H1 (cell line): ENCODE data around the gene TMPRSS9. TPM values are rescaled to one million over a fixed set of nuclear protein-coding genes. Genes with fewer than 3 reads are reported as not detected.

ENCODE experiments used
- CTCF ChIA-PET: fragments of 300-600 bp; sonication (Branson Sonifier 250); formaldehyde crosslinking; loops from one replicate; lab custom pipeline; 2021; ENCODE audit not compliant: partially characterized antibody; lab: Charles Lee
- POLR2A ChIA-PET: fragments of 300-600 bp; sonication (Branson Sonifier 250); formaldehyde crosslinking; loops from one replicate; lab custom pipeline; 2021; ENCODE audit warnings: inconsistent platforms; ENCODE audit not compliant: partially characterized antibody; lab: Charles Lee
- DNase-seq, 2 experiments: peaks; one replicate each; pipeline versions ENCODE4 v3.0.0 to v3.0.0-alpha.2; 2010 to 2022; ENCODE audit warnings: low spot score in 2 of 2, low read depth in 1 of 2, mixed read lengths in 1 of 2
- FAIRE-seq: peaks from 2 replicates; lab custom pipeline; 2011; peaks lifted over from hg19 to GRCh38; lab: Jason Lieb, UNC
- H2AFZ ChIP-seq: 2 replicates; pipeline ENCODE4 v1.8.1; 2012; ENCODE audit warnings: low read length, inconsistent platforms
- H2AK5ac ChIP-seq: 2 replicates; pipeline ENCODE4 v1.6.1; 2013; ENCODE audit warnings: low read depth, low read length
- H2BK120ac ChIP-seq: replicated peaks from 2 replicates; pipeline ENCODE3; 2013; ENCODE audit warnings: low read depth, low read length, inconsistent platforms
- H2BK12ac ChIP-seq: 2 replicates; pipeline ENCODE4 v1.6.1; 2013; ENCODE audit warnings: low read depth, low read length
- H2BK15ac ChIP-seq: 2 replicates; pipeline ENCODE4 v1.6.1; 2013; ENCODE audit warnings: low read length
- H2BK20ac ChIP-seq: 2 replicates; pipeline ENCODE4 v1.6.1; 2013; ENCODE audit warnings: low read length
- H2BK5ac ChIP-seq: 2 replicates; pipeline ENCODE4 v1.6.1; 2013; ENCODE audit warnings: low read depth, low read length
- H3K14ac ChIP-seq: 2 replicates; pipeline ENCODE4 v1.6.1; 2013; ENCODE audit warnings: inconsistent platforms; ENCODE audit not compliant: insufficient read length
- H3K18ac ChIP-seq: 2 replicates; pipeline ENCODE4 v1.6.1; 2013; ENCODE audit warnings: low read length; ENCODE audit errors: extremely low read depth
- H3K23ac ChIP-seq: 2 replicates; pipeline ENCODE4 v1.6.1; 2013; ENCODE audit warnings: inconsistent platforms; ENCODE audit not compliant: insufficient read length
- H3K23me2 ChIP-seq: 2 replicates; pipeline ENCODE4 v1.6.1; 2013; ENCODE audit warnings: low read depth, low read length
- H3K27ac ChIP-seq: 2 replicates; pipeline ENCODE4 v1.6.1; 2011; ENCODE audit warnings: low read depth, low read length, inconsistent platforms
- H3K27me3 ChIP-seq, 4 experiments: replicated peaks in 1 of 4; 1 replicate in 1 of 4; 2 replicates in 3 of 4; pipeline versions ENCODE4 v1.6.1 to v1.8.1; 2011 to 2013; ENCODE audit warnings: low read length in 3 of 4, mild to moderate bottlenecking in 3 of 4, inconsistent platforms in 2 of 4, mixed read lengths in 2 of 4, moderate library complexity in 1 of 4; ENCODE audit not compliant: control insufficient read depth in 3 of 4, insufficient read depth in 3 of 4; ENCODE audit errors: extremely low read depth in 1 of 4
- H3K36me3 ChIP-seq, 4 experiments: 2 replicates each; pipeline versions ENCODE4 v1.6.1 to v1.8.1; 2011 to 2013; ENCODE audit warnings: mild to moderate bottlenecking in 4 of 4, low read length in 3 of 4, moderate library complexity in 2 of 4, control low read depth in 1 of 4, inconsistent platforms in 1 of 4; ENCODE audit not compliant: insufficient read depth in 4 of 4, control insufficient read depth in 2 of 4
- H3K4ac ChIP-seq: replicated peaks from 2 replicates; pipeline ENCODE3; 2013; ENCODE audit warnings: low read length, low read depth, mixed read lengths, inconsistent platforms; ENCODE audit not compliant: insufficient read length
- H3K4me1 ChIP-seq, 4 experiments: replicated peaks in 1 of 4; 1 replicate in 1 of 4; 2 replicates in 3 of 4; pipeline versions ENCODE4 v1.6.1 to v1.8.1; 2011 to 2013; ENCODE audit warnings: low read length in 3 of 4, inconsistent platforms in 2 of 4, mixed read lengths in 1 of 4; ENCODE audit not compliant: insufficient read depth in 4 of 4, control insufficient read depth in 3 of 4
- H3K4me2 ChIP-seq, 2 experiments: 2 replicates each; pipeline versions ENCODE4 v1.6.1 to v1.8.1; 2011 to 2013; ENCODE audit warnings: low read depth in 2 of 2, low read length in 2 of 2, control low read depth in 1 of 2, inconsistent platforms in 1 of 2, mild to moderate bottlenecking in 1 of 2; ENCODE audit not compliant: insufficient read depth in 1 of 2
- H3K4me3 ChIP-seq, 4 experiments: fragments of 200-600, 300-600 bp in 1 of 4; sonication (generic), shearing (Covaris generic), sonication (Bioruptor Twin) in 1 of 4; 2 replicates each; pipeline versions ENCODE4 v1.5.1 to v1.8.1; 2011 to 2016; ENCODE audit warnings: low read length in 4 of 4, low read depth in 3 of 4, control low read depth in 2 of 4, inconsistent platforms in 2 of 4, mild to moderate bottlenecking in 2 of 4, mixed read lengths in 1 of 4, moderate library complexity in 1 of 4; ENCODE audit not compliant: insufficient read depth in 2 of 4; ENCODE audit errors: extremely low read depth in 1 of 4
- H3K56ac ChIP-seq: replicated peaks from 2 replicates; pipeline ENCODE3; 2013; ENCODE audit warnings: low read depth, mild to moderate bottlenecking, mixed read lengths, low read length, inconsistent platforms; ENCODE audit not compliant: insufficient read length
- H3K79me1 ChIP-seq: 2 replicates; pipeline ENCODE4 v1.6.1; 2013; ENCODE audit warnings: low read depth, low read length, control low read depth
- H3K79me2 ChIP-seq, 2 experiments: 2 replicates each; pipeline versions ENCODE4 v1.6.1 to v1.8.1; 2012 to 2013; ENCODE audit warnings: low read length in 2 of 2, mild to moderate bottlenecking in 2 of 2, inconsistent platforms in 1 of 2; ENCODE audit not compliant: insufficient read depth in 2 of 2, control insufficient read depth in 1 of 2
- H3K9ac ChIP-seq, 4 experiments: replicated peaks in 1 of 4; 1 replicate in 1 of 4; 2 replicates in 3 of 4; pipeline versions ENCODE4 v1.6.1 to v1.8.1; 2011 to 2013; ENCODE audit warnings: low read depth in 3 of 4, low read length in 3 of 4, control low read depth in 2 of 4, mild to moderate bottlenecking in 2 of 4, moderate library complexity in 2 of 4, inconsistent platforms in 1 of 4; ENCODE audit errors: extremely low read depth in 1 of 4
- H3K9me3 ChIP-seq, 2 experiments: 2 replicates each; pipeline versions ENCODE4 v1.6.1 to v1.8.1; 2012 to 2013; ENCODE audit warnings: mild to moderate bottlenecking in 2 of 2, moderate library complexity in 2 of 2, control low read depth in 1 of 2, inconsistent platforms in 1 of 2, low read depth in 1 of 2, low read length in 1 of 2, mixed read lengths in 1 of 2; ENCODE audit not compliant: insufficient read depth in 2 of 2
- H4K20me1 ChIP-seq, 2 experiments: replicated peaks in 1 of 2; 2 replicates each; pipeline versions ENCODE3 to v1.8.1; 2011 to 2013; ENCODE audit warnings: inconsistent platforms in 2 of 2, low read length in 2 of 2, mild to moderate bottlenecking in 1 of 2; ENCODE audit not compliant: insufficient read depth in 2 of 2, control insufficient read depth in 1 of 2
- H4K5ac ChIP-seq: 2 replicates; pipeline ENCODE4 v1.6.1; 2013; ENCODE audit warnings: low read length, low read depth, mixed read lengths, inconsistent platforms; ENCODE audit not compliant: insufficient read length
- H4K8ac ChIP-seq: 2 replicates; pipeline ENCODE4 v1.8.0; 2013; ENCODE audit warnings: mild to moderate bottlenecking, moderate library complexity, low read length, inconsistent platforms; ENCODE audit not compliant: insufficient read depth; ENCODE audit errors: extremely low read depth
- H4K91ac ChIP-seq: replicated peaks from 2 replicates; pipeline ENCODE3; 2013; ENCODE audit warnings: low read length, mixed read lengths, inconsistent platforms; ENCODE audit not compliant: insufficient read length
- CTCF ChIP-seq, 3 experiments: IDR thresholded peaks; 1 replicate in 2 of 3; 2 replicates in 1 of 3; pipeline versions ENCODE4 v1.5.1 to v1.6.1; 2011; ENCODE audit warnings: low read length in 3 of 3, mild to moderate bottlenecking in 3 of 3, inconsistent platforms in 2 of 3, low read depth in 1 of 3, moderate library complexity in 1 of 3; ENCODE audit not compliant: insufficient read depth in 1 of 3; ENCODE audit errors: control extremely low read depth in 1 of 3
- RAD21 ChIP-seq, 2 experiments: IDR thresholded peaks in 1 of 2; conservative IDR thresholded peaks in 1 of 2; 2 replicates each; pipeline ENCODE4 v1.6.1; 2011; ENCODE audit warnings: low read depth in 2 of 2, low read length in 2 of 2, improper control_type of control experiment in 1 of 2, inconsistent platforms in 1 of 2, mild to moderate bottlenecking in 1 of 2, moderate library complexity in 1 of 2
- TBP ChIP-seq: IDR thresholded peaks from 2 replicates; pipeline ENCODE4 v1.6.1; 2011; ENCODE audit warnings: low read depth, low read length, improper control_type of control experiment
- WGBS, 2 experiments: shearing (Covaris generic) in 1 of 2; methylation state at CpG; one replicate each; pipeline versions ENCODE4 v1.1.6 to v1.1.7; 2013 to 2015; ENCODE audit warnings: low lambda C conversion rate in 2 of 2, mixed read lengths in 2 of 2, inconsistent platforms in 1 of 2, low coverage in 1 of 2, missing lambda C conversion rate in 1 of 2; ENCODE audit not compliant: insufficient replicate concordance in 2 of 2, insufficient coverage in 1 of 2, insufficient read length in 1 of 2; ENCODE audit errors: extremely low coverage in 1 of 2, missing lambda C conversion rate in 1 of 2; 5-methylcytosine and 5-hydroxymethylcytosine counted together
- polyA plus RNA-seq, 7 experiments: library from polyadenylated mRNA; depleted of rRNA in 3 of 7; stranded (reverse) in 5 of 7; unstranded in 2 of 7; fragments of >200 nt in 5 of 7; fragments of 200-250 nt in 2 of 7; gene quantifications; 1 replicate in 5 of 7; 2 replicates in 1 of 7; 4 replicates in 1 of 7; pipeline versions ENCODE4 v1.2.1 to v1.2.3, GENCODE V29; 2011 to 2013; ENCODE audit warnings: missing spikeins in 2 of 7, mixed read lengths in 2 of 7
- total RNA-seq: library from RNA; stranded (reverse); fragmentation: NEBNext Ultra II Directional; extraction: Animal tissue kit (Norgen Biotek cat#: 25700); gene quantifications from 2 replicates; pipeline ENCODE4 v1.2.1, GENCODE V29; 2021
- TF ChIP-seq, protein P1 (sequence below): IDR thresholded peaks from 2 replicates; pipeline ENCODE4 v1.6.1; 2012; ENCODE audit warnings: inconsistent platforms

TMPRSS9 gene
- total and polyA plus RNA-seq, 2 of the 8 experiments (the other 6 are each of a cell fraction or from before 2014, with no cell fraction given): 0.15 to 0.19 TPM

DNA sequence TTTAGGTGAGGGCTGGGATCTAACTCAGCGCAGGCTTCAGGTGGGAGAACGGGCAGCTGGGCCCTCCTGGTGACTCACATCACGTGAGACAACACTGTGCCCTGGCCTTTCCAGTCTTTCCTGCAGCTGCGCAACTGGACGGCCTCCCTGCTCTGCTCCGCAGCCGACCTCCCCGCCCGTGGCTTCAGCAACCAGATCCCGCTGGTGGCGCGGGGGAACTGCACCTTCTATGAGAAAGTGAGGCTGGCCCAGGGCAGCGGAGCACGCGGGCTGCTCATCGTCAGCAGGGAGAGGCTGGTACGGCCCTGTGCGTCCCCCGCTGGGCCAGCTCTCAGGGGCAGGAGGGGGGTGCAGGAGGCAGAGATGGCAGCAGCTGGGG lies 22.7 kb upstream of the TMPRSS9 start:
- Histone ChIP-seq H4K8ac (peak overlapping the region; percentile 28), H3K36me3 (peaks cover 2 to 23% (median 6%) of the 10 kb centered on the region in 4 experiments; a peak in 3 of 8 replicates), H2AK5ac (no peak overlapping the region), H3K9ac (no peak overlapping the region), H3K4ac (no peak overlapping the region)
- TF ChIP-seq, protein P1, sequence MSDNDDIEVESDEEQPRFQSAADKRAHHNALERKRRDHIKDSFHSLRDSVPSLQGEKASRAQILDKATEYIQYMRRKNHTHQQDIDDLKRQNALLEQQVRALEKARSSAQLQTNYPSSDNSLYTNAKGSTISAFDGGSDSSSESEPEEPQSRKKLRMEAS: peak; percentile 64; the same call in 1 of the 2 replicates
- no peak for TF ChIP-seq TBP
- TF ChIP-seq CTCF (IDR thresholded peaks at IDR 0.05; ENCODE audit: control extremely low read depth in 1 of 3, insufficient read depth in 1 of 3, low read depth in 1 of 3, low read length in 3 of 3): peak in 2 of 3 experiments; percentile 43 to 46; a peak in 3 of 4 replicates
- TF ChIP-seq RAD21 (IDR thresholded peaks at IDR 0.05 in 1 of 2, conservative IDR thresholded peaks at IDR 0.05 in 1 of 2; ENCODE audit: low read depth in 2 of 2, low read length in 2 of 2): peak; percentile 8 to 23; a peak in 2 of 4 replicates
- TF ChIP-seq, all 59 proteins: peak for 3
- no peak overlapping the region for H2BK12ac ChIP-seq
- H3K9me3 ChIP-seq: peaks cover 0 to 5% of the 10 kb centered on the region in 2 experiments; a peak in 1 of 4 replicates
- no peak overlapping the region for H3K14ac ChIP-seq
- H3K23me2 ChIP-seq: peaks cover 3% of the 10 kb centered on the region; the same call in 1 of the 2 replicates
- 0 out of 2 replicates have a peak overlapping the region, but pooled peaks have one; percentile 82 for H2BK5ac ChIP-seq
- DNase-seq: peak in 1 of 2 experiments; percentile 77
- ChIA-PET POLR2A (interaction anchor here (0.7 to 3.1 kb wide), 8 partner anchors 10 to 102 kb away, joined by 3 to 11 read pairs (median 4); partner anchors contain the start of genes LSM7, PLEKHJ1 and SPPL2B), CTCF (interaction anchor here (1.0 to 1.6 kb wide), 8 partner anchors 9 to 299 kb away, joined by 3 to 6 read pairs (median 3); partner anchors contain the start of genes LSM7 and SPPL2B)
- H4K5ac ChIP-seq: no peak overlapping the region
- H3K4me3 ChIP-seq: no peak overlapping the region
- no peak overlapping the region for H4K91ac ChIP-seq
- H3K23ac ChIP-seq: no peak overlapping the region
- peaks cover 10 to 32% of the 10 kb centered on the region in 2 experiments for H4K20me1 ChIP-seq
- H3K4me2 ChIP-seq: no peak overlapping the region
- H2AFZ ChIP-seq: no peak overlapping the region
- no peak overlapping the region for H3K27ac ChIP-seq
- H2BK120ac ChIP-seq: no peak overlapping the region
- no peak for FAIRE-seq
- H3K79me1 ChIP-seq: peaks cover 31% of the 10 kb centered on the region
- H3K4me1 ChIP-seq: peaks cover 0 to 9% (median 2%) of the 10 kb centered on the region in 4 experiments; a peak in 4 of 7 replicates
- peaks cover 9 to 36% of the 10 kb centered on the region in 2 experiments for H3K79me2 ChIP-seq
- H3K56ac ChIP-seq: no peak overlapping the region
- H3K18ac ChIP-seq: no peak overlapping the region
- 77% methylated on average over 18 of the region's 19 CpGs; no CpG with 5 or more reads in 1 of the 2 experiments for WGBS, 2 experiments
- no peak overlapping the region for H2BK15ac ChIP-seq
- no peaks in the 10 kb centered on the region for H3K27me3 ChIP-seq
- no peak overlapping the region for H2BK20ac ChIP-seq
